HG02571 (cell line): Measurements from ENCODE around the gene DIP2A.
"Not testable (repeated sequence)": the region's sequence is repeated elsewhere in the genome, so short reads cannot be mapped to it uniquely, and the experiment has no call there.

ENCODE experiments used
- ATAC-seq: cut with Tn5 transposase; IDR thresholded peaks from one replicate; pipeline ENCODE4 v1.9.1; 2021; ENCODE audit warnings: mild to moderate bottlenecking, moderate library complexity; ENCODE audit not compliant: unreplicated experiment

DIP2A gene

GRCh38 chr21:46518983-46519583 lies 60.4 kb downstream of the DIP2A start:
- no peak for ATAC-seq

GRCh38 chr21:46527393-46527792 lies 68.7 kb downstream of the DIP2A start:
- not testable (repeated sequence) for ATAC-seq

GRCh38 chr21:46527801-46528200 lies 69.1 kb downstream of the DIP2A start:
- ATAC-seq = no peak

GRCh38 chr21:46532080-46532479 lies 73.4 kb downstream of the DIP2A start:
- ATAC-seq = no peak

- ATAC-seq = no peak
These were observed 78.3 kb downstream of the DIP2A start for GRCh38 chr21:46537026-46537425.

- no peak for ATAC-seq
These were observed 79.6 kb downstream of the DIP2A start for GRCh38 chr21:46538262-46538661.

GRCh38 chr21:46538851-46539666 lies 80.4 kb downstream of the DIP2A start:
- ATAC-seq = no peak

GRCh38 chr21:46540087-46540710 lies 81.5 kb downstream of the DIP2A start:
- ATAC-seq = no peak

GRCh38 chr21:46542588-46543124 lies 84.0 kb downstream of the DIP2A start:
- no peak for ATAC-seq

- no peak for ATAC-seq
These were observed 84.6 kb downstream of the DIP2A start for GRCh38 chr21:46543306-46543705.

- no peak for ATAC-seq
These were observed 85.3 kb downstream of the DIP2A start for GRCh38 chr21:46544003-46544402.

- ATAC-seq = no peak
These were observed 86.1 kb downstream of the DIP2A start for GRCh38 chr21:46544824-46545223.

GRCh38 chr21:46545363-46545762 lies 86.7 kb downstream of the DIP2A start:
- no peak for ATAC-seq

- ATAC-seq = no peak
These were observed 87.2 kb downstream of the DIP2A start for GRCh38 chr21:46545911-46546310.

- ATAC-seq = no peak
These were observed 88.1 kb downstream of the DIP2A start for GRCh38 chr21:46546799-46547198.

- ATAC-seq = no peak
These were observed 91.0 kb downstream of the DIP2A start for GRCh38 chr21:46549650-46550049.

- no peak for ATAC-seq
These were observed 91.6 kb downstream of the DIP2A start for GRCh38 chr21:46550116-46550941.

- ATAC-seq = no peak
These were observed 93.0 kb downstream of the DIP2A start for GRCh38 chr21:46551636-46552241.

- ATAC-seq = no peak
These were observed 93.6 kb downstream of the DIP2A start for GRCh38 chr21:46552274-46552673.

GRCh38 chr21:46552865-46553379 lies 94.2 kb downstream of the DIP2A start:
- ATAC-seq = no peak
